IPS-18c (cell line): ENCODE data around the gene MARCHF10.
A peak's percentile ranks its signal among the peaks of the same experiment; 100 is the strongest.
"Not testable (repeated sequence)": the region's sequence is repeated elsewhere in the genome, so short reads cannot be mapped to it uniquely, and the experiment has no call there.

Experiments used
- H3K4me3 ChIP-seq: 2 replicates; pipeline ENCODE4 v1.7.0; 2013; ENCODE audit warnings: low read depth, mild to moderate bottlenecking, low read length, moderate library complexity; ENCODE audit not compliant: insufficient read depth
- H3K9me3 ChIP-seq: one replicate; pipeline ENCODE4 v1.6.1; 2013; ENCODE audit warnings: mild to moderate bottlenecking, low read length, moderate library complexity; ENCODE audit not compliant: control insufficient read depth, insufficient read depth

MARCHF10 gene

GRCh38 chr17:62807812-62808575 lies at the start of gene MARCHF10:
Gene MARCHF10, minus strand, starts transcription at chr17:62808314. Its CDS starts 6,579 bp downstream, at chr17:62801735.
- H3K9me3 ChIP-seq = no peaks in the 10 kb centered on the region
- H3K4me3 ChIP-seq = peak within 1 kb of the TSS; percentile 55

DNA sequence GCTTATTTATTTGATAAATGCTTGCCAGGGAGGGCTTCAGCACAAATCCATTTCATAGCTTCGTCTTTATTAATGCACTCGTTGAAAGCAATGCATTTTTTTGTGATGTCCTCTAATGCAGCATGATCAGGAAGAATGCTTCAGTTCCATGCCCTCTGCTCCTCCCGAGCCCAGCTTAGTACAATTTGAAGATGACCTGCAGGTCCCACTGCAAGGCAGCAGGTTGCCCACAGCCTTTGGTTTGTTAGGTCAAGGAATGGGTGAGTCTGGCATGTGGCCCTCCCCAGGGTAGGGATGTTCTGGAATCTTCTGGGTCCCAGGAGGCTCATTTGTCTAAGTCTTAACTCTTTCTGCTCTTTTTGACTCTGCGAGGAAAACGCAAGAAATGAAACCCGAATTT lies 49.4 kb upstream of the MARCHF10 start:
- Histone ChIP-seq H3K4me3 (no peak overlapping the region), H3K9me3 (no peaks in the 10 kb centered on the region)

DNA sequence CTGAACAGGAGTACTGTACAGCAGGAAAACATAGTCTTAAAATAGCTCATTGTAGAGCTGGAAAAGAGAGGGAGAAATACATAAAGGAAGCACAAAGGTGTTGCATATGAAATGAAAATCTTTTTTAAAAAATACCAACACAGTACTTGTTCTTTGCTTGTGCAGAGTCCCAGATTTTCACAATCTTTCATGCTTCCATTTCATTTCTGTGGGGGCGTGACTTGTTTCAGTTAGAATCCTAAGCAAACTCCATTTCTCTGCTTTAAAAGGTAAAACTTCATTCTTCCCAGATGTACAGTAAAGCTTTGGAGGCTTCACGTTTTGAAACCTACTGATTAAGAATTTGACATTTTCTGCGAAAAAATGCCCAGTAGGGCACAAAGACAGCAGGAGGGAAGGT lies 48.5 kb upstream of the MARCHF10 start:
- Histone ChIP-seq H3K9me3 (no peaks in the 10 kb centered on the region), H3K4me3 (no peak overlapping the region)

DNA sequence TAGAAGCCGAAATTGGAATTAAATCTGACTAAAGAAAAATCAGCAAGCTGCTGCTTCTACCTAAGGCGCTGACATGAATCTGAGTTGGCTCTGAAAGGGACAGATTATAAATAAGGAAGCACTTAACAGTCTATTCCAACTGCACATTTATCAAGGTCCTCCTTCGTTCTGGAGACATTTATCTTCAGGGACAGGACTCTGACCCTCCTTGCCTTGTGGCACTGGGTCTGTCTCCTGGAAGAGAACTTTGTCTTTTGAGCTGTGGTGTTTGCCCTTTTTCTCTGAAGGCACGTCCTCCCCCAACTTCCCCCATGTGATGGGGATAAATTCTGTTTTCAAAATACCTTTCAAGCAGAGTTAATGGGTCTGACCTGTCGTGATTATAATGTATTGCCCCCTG lies 47.0 kb upstream of the MARCHF10 start:
- H3K4me3 ChIP-seq = no peak overlapping the region
- H3K9me3 ChIP-seq = no peaks in the 10 kb centered on the region

- no peak overlapping the region for H3K4me3 ChIP-seq
- H3K9me3 ChIP-seq = no peaks in the 10 kb centered on the region
Measured at GRCh38 chr17:62854098-62854680, 46.1 kb upstream of the MARCHF10 start.

GRCh38 chr17:62852195-62852594 lies 44.1 kb upstream of the MARCHF10 start:
- H3K4me3 ChIP-seq = no peak overlapping the region
- no peaks in the 10 kb centered on the region for H3K9me3 ChIP-seq

DNA sequence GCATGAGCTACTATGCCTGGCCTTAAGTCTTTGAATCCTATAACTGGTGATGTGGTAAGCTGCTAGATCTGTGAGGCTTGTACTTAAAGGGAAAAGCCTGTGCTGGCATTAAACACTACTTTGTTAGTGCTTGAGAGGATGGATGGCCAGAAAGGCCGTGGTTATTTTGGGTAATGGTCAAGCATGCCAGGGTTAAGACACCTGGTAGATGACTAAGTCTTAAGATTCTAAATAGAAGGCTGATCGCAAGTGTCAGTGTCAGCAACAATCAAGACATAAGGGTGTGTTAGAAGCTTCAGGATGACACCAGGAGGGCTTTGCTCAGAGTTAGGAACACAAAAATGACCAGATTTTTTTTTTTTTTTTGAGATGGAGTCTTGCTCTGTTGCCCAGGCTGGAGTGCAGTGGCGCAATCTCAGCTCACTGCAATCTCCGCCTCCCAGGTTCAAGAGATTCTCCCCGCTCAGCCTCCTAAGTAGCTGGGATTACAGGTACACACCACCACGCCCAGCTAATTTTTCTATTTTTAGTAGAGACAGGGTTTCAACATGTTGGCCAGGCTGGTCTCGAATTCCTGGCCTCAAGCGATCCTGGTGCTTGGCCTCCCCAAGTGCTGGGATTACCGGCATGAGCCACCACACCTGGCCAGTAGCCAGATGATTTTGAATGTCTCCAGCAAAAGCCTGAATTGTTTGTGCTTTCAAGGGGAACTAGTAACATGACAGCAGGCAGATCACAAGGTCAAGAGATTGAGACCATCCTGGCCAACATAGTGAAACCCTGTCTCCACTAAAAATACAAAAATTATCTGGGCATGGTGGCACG lies 41.7 kb upstream of the MARCHF10 start:
- H3K9me3 ChIP-seq, H3K4me3 ChIP-seq: not testable (repeated sequence)

GRCh38 chr17:62848334-62848733 lies 40.2 kb upstream of the MARCHF10 start:
- Histone ChIP-seq H3K9me3 (no peaks in the 10 kb centered on the region), H3K4me3 (no peak overlapping the region)

DNA sequence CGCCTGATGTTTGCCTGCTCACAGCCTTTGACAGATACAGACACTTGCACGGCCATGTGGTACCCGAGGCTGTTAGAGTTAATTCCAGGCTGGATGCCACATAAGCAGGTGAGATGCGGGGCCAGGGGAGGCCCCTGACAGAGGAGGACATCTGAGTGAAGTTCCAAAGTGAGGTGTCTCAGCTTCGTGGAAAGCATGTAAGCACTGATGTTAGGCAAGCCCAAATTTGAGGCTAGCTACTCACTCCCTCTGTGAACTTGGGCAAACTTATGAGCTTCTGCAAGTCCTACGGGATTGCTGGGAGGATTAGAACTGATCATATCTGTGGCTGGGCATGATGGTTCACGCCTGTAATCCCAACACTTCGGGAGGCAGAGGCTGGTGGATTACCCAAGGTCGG lies 39.3 kb upstream of the MARCHF10 start:
- Histone ChIP-seq H3K4me3 (no peak overlapping the region), H3K9me3 (no peaks in the 10 kb centered on the region)

DNA sequence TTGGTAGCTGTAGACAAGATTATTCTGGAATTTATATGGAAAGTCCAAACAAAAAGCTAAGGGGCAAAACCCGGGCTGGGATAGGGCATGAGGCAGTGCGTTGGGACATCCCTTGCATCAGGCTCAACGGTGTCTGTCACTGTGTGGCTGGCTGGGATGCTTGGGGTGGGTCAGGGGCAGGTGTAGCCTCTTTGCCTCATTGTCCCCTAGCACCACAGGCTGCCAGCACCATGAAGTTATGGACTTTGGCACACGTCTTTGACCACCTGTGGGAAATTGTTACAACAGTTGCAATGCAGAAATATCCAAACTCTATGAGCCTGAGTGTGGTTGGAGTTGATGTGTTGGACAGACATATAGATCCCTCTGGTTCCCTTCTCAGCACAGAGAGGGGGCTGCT lies 32.8 kb upstream of the MARCHF10 start:
- no peak overlapping the region for H3K4me3 ChIP-seq
- H3K9me3 ChIP-seq = no peaks in the 10 kb centered on the region

DNA sequence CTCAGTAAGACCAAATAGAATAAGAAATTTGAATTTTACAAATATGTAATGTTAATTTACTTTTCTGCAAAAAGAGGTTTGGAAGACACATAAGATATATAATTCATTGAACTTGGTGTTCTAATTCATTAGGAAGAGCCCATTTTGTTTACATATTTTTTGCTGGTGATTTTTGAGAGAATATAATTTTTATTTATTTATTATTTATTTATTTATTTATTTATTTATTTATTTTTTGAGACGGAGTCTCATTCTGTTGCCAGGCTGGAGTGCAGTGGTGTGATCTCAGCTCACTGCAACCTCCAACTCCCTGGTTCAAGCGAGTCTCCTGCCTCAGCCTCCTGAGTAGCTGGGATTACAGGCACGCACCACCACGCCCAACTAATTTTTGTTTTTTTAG lies 25.7 kb upstream of the MARCHF10 start:
- H3K4me3 ChIP-seq, H3K9me3 ChIP-seq: not testable (repeated sequence)

DNA sequence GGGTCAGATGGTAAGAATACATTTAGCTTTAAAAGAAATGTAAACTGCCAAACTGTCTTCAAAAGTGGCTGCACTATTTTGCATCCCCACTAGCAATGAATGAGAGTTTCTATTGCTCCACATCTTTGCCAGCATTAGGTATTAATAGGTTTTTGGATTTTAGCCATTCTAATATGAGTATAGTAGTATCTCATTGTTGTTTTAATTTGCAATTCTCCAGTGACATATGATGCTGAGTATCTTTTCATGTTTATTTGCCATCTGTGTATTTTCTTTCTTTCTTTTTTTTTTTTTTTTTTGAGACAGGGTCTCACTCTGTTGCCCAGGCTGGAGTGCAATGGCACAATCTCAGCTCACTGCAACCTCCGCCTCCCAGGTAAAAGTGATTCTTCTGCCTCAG lies 24.3 kb upstream of the MARCHF10 start:
- Histone ChIP-seq H3K4me3 (no peak overlapping the region), H3K9me3 (no peaks in the 10 kb centered on the region)

DNA sequence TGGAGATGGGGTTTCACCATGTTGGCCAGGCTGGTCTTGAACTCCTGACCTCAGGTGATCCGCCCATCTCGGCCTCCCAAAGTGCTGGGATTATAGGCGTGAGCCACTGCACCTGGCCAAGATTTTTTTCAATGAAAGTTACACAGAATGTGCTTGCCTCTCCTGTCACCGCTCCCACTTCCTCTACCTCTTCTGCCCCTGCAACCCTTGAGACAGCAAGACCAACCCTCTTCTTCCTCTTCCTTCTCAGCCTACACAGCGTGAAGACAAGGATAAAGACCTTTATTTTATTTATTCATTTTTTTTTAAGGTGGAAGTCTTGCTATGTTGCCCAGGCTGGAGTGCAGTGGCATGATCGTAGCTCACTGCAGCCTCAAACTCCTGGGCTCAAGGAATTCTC lies 23.0 kb upstream of the MARCHF10 start:
- not testable (repeated sequence) for H3K4me3 ChIP-seq, H3K9me3 ChIP-seq

GRCh38 chr17:62827746-62828485 lies 19.8 kb upstream of the MARCHF10 start:
- Histone ChIP-seq H3K4me3 (no peak overlapping the region), H3K9me3 (no peaks in the 10 kb centered on the region)

DNA sequence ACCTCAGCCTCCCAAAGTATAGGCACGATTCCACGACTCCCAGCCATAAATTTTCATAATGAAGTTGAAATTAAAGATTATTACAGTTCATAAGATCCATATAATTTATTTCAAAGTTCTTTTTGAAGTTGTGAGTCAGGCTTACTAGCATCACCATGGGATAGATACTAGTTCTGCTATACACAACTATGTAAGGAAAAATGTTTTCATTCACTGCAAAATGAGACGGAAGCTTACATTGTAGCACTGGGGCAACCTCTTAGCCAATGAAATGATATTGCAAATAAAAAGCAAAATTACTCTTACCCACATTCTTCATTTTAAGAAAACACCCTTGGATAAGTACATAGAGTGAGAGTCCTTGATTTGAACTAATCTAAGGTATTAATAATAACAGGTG lies 18.8 kb upstream of the MARCHF10 start:
- H3K9me3 ChIP-seq = no peaks in the 10 kb centered on the region
- H3K4me3 ChIP-seq = no peak overlapping the region

GRCh38 chr17:62825182-62825581 lies 17.1 kb upstream of the MARCHF10 start:
- H3K9me3 ChIP-seq = no peaks in the 10 kb centered on the region
- H3K4me3 ChIP-seq = no peak overlapping the region

DNA sequence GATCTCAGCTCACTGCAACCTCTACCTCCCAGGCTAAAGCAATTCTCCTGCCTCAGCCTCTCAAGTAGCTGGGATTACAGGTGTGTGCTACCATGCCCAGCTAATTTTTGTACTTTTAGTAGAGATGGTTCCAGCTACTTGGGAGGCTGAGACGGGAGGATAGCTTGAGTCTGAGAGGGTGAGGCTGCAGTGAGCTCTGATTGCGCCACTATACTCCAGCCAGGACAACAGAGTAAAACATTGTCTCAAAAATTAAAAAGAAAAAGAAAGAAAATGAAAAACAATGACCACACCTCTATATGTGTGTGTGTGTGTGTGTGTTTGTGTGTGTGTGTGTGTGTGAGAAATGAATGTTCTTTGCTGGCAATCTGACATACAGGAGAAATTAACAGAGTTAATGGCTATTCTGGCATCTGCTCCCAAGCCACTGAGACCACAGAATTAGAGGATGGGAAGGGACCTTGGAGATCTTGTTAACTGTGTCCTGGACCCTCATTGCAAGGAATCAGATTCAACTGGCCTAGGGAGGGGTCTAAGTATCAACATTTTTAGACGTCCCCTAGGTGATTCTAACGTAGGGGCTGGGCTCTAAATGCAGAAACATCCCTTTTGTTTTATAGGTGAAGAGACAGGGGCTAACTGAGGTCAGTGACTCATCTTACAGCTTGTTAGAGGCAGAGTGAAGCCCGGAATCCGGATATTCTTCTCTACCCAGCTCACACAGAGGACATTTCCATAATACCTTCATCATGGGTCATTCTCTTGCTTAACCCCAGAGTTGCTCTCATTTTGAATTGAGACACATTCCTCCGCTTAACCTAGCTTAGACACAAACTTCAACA lies 16.4 kb upstream of the MARCHF10 start:
- no peak overlapping the region for H3K4me3 ChIP-seq
- no peaks in the 10 kb centered on the region for H3K9me3 ChIP-seq
